HepG2 (cell line): ENCODE results near the gene STARD10. TPM values are rescaled to one million over a fixed set of nuclear protein-coding genes. Genes with fewer than 3 reads are reported as not detected.

Experiments
- ATF2 ChIP-seq: sonication (generic); formaldehyde crosslinking; IDR thresholded peaks from 2 replicates; pipeline ENCODE4 v1.4.0; 2020; ENCODE audit warnings: missing genetic modification reagents
- ATF7 ChIP-seq, 2 experiments: fragments of 450-650 bp in 1 of 2; sonication (generic) in 1 of 2; formaldehyde crosslinking in 1 of 2; IDR thresholded peaks; 2 replicates each; pipeline versions ENCODE4 v1.4.0 to v1.6.1; 2016 to 2020; ENCODE audit warnings: antibody characterized with exemption in 1 of 2, mild to moderate bottlenecking in 1 of 2, missing genetic modification reagents in 1 of 2
- CENPX ChIP-seq: sonication (generic); formaldehyde crosslinking; IDR thresholded peaks from 2 replicates; pipeline ENCODE4 v1.9.0; 2021; ENCODE audit warnings: mild to moderate bottlenecking, missing genetic modification reagents, moderate library complexity
- FOXM1 ChIP-seq: sonication (generic); formaldehyde crosslinking; IDR thresholded peaks from 2 replicates; pipeline ENCODE4 v1.5.0; 2020; ENCODE audit warnings: missing genetic modification reagents
- KDM2A ChIP-seq: sonication (generic); formaldehyde crosslinking; IDR thresholded peaks from 2 replicates; pipeline ENCODE4 v1.4.0; 2020; ENCODE audit warnings: low read depth, missing genetic modification reagents, borderline replicate concordance
- MATR3 ChIP-seq: sonication (generic); formaldehyde crosslinking; IDR thresholded peaks from 2 replicates; pipeline ENCODE4 v1.4.0; 2020; ENCODE audit warnings: missing genetic modification reagents
- MBD4 ChIP-seq: IDR thresholded peaks from 2 replicates; pipeline ENCODE4 v1.6.1; 2012; ENCODE audit warnings: low read length, inconsistent platforms, borderline replicate concordance
- RCOR2 ChIP-seq: IDR thresholded peaks from 2 replicates; pipeline ENCODE4 v1.6.1; 2016; ENCODE audit warnings: missing biosample characterization, missing genetic modification reagents
- SNRNP70 ChIP-seq: fragments of 200-400 bp; formaldehyde crosslinking; IDR thresholded peaks from 2 replicates; pipeline ENCODE4 v1.6.1; 2017; ENCODE audit warnings: mild to moderate bottlenecking, low read depth, low read length, moderate library complexity
- SPEN ChIP-seq: sonication (generic); formaldehyde crosslinking; IDR thresholded peaks from 2 replicates; pipeline ENCODE4 v1.5.1; 2020; ENCODE audit warnings: low read depth, mild to moderate bottlenecking, missing genetic modification reagents
- ZBTB7A ChIP-seq: sonication (generic); formaldehyde crosslinking; IDR thresholded peaks from 2 replicates; pipeline ENCODE4 v1.8.0; 2022; ENCODE audit warnings: mild to moderate bottlenecking, missing genetic modification reagents
- ZBTB7B ChIP-seq: sonication (generic); formaldehyde crosslinking; IDR thresholded peaks from 2 replicates; pipeline ENCODE4 v1.4.0; 2020; ENCODE audit warnings: missing genetic modification reagents
- ZFP37 ChIP-seq: sonication (generic); formaldehyde crosslinking; IDR thresholded peaks from 2 replicates; pipeline ENCODE4 v1.4.0; 2020; ENCODE audit warnings: missing genetic modification reagents, borderline replicate concordance
- ZFY ChIP-seq: sonication (generic); formaldehyde crosslinking; IDR thresholded peaks from 2 replicates; pipeline ENCODE4 v1.4.0; 2020; ENCODE audit warnings: missing genetic modification reagents
- ZNF205 ChIP-seq: IDR thresholded peaks from 2 replicates; pipeline ENCODE4 v1.6.1; 2018; ENCODE audit warnings: missing biosample characterization, missing genetic modification reagents
- ZNF225 ChIP-seq: sonication (generic); formaldehyde crosslinking; IDR thresholded peaks from 2 replicates; pipeline ENCODE4 v1.4.0; 2020; ENCODE audit warnings: mild to moderate bottlenecking, missing genetic modification reagents
- ZNF556 ChIP-seq: sonication (generic); formaldehyde crosslinking; IDR thresholded peaks from 2 replicates; pipeline ENCODE4 v1.4.0; 2020; ENCODE audit warnings: mild to moderate bottlenecking, missing genetic modification reagents, borderline replicate concordance
- ZNF567 ChIP-seq: sonication (generic); formaldehyde crosslinking; IDR thresholded peaks from 2 replicates; pipeline ENCODE4 v1.8.1; 2023; ENCODE audit warnings: mild to moderate bottlenecking, missing genetic modification reagents, borderline replicate concordance
- ZNF576 ChIP-seq: sonication (generic); formaldehyde crosslinking; IDR thresholded peaks from 2 replicates; pipeline ENCODE4 v1.4.0; 2020; ENCODE audit warnings: mild to moderate bottlenecking, missing genetic modification reagents
- ZNF7 ChIP-seq: IDR thresholded peaks from 2 replicates; pipeline ENCODE4 v1.6.1; 2016; ENCODE audit warnings: missing biosample characterization, missing genetic modification reagents
- ZNF710 ChIP-seq: sonication (generic); formaldehyde crosslinking; IDR thresholded peaks from 2 replicates; pipeline ENCODE4 v1.5.0; 2020; ENCODE audit warnings: mild to moderate bottlenecking, missing genetic modification reagents, borderline replicate concordance
- ZNF768 ChIP-seq: sonication (generic); formaldehyde crosslinking; IDR thresholded peaks from 2 replicates; pipeline ENCODE4 v1.4.0; 2020; ENCODE audit warnings: missing genetic modification reagents
- ZNF770 ChIP-seq: sonication (generic); formaldehyde crosslinking; IDR thresholded peaks from 2 replicates; pipeline ENCODE4 v1.5.0; 2020; ENCODE audit warnings: mild to moderate bottlenecking, missing genetic modification reagents
- ZSCAN22 ChIP-seq: sonication (generic); formaldehyde crosslinking; IDR thresholded peaks from 2 replicates; pipeline ENCODE4 v1.4.0; 2020; ENCODE audit warnings: mild to moderate bottlenecking, missing genetic modification reagents
- ZSCAN30 ChIP-seq: sonication (generic); formaldehyde crosslinking; IDR thresholded peaks from 2 replicates; pipeline ENCODE4 v1.5.0; 2020; ENCODE audit warnings: mild to moderate bottlenecking, missing genetic modification reagents
- polyA plus RNA-seq, 8 experiments: library from polyadenylated mRNA; depleted of rRNA in 3 of 8; stranded (reverse) in 7 of 8; unstranded in 1 of 8; fragments of >200 nt; fragmentation: Illumina TruSeq in 4 of 8; extraction: Trizol in 4 of 8; gene quantifications; 2 replicates each; pipeline versions ENCODE4 v1.2.1 to v1.2.3, GENCODE V29; 2011 to 2016; ENCODE audit warnings: low read depth in 4 of 8, missing spikeins in 1 of 8, mixed read lengths in 1 of 8; ENCODE audit not compliant: insufficient read depth in 1 of 8
- total RNA-seq, 5 experiments: library from RNA; depleted of rRNA; stranded (reverse); fragments of >200 nt; fragmentation: Illumina TruSeq; extraction: Trizol; gene quantifications; 2 replicates each; pipeline ENCODE4 v1.2.3, GENCODE V29; 2016; ENCODE audit warnings: low read depth in 1 of 5

STARD10 gene
- total and polyA plus RNA-seq, 2 of the 13 experiments (the other 11 are each of a cell fraction or from before 2014, with no cell fraction given) = 260 to 341 TPM

- TF ChIP-seq ZNF710 (peak; percentile 68; the same call in 1 of the 2 replicates), ATF7 (IDR thresholded peaks at IDR 0.05) (no peak), ATF7 (CRISPR knock-in tag; IDR thresholded peaks at IDR 0.05) (no peak), ZBTB7A (peak; percentile 40; the same call in 1 of the 2 replicates), ZFY (CRISPR knock-in tag) (no peak), SPEN (CRISPR knock-in tag) (no peak; the same call in 1 of the 2 replicates), ZNF225 (no peak), ZNF7 (CRISPR knock-in tag) (no peak), ZBTB7B (CRISPR knock-in tag) (peak; percentile 71), ZNF556 (no peak; the same call in 1 of the 2 replicates), ZNF205 (CRISPR knock-in tag) (no peak), ZNF768 (peak; percentile 99), KDM2A (CRISPR knock-in tag) (no peak), SNRNP70 (no peak), RCOR2 (CRISPR knock-in tag) (no peak), MBD4 (no peak), FOXM1 (CRISPR knock-in tag) (no peak), ZNF567 (CRISPR knock-in tag) (no peak), CENPX (CRISPR knock-in tag) (no peak), ZSCAN22 (CRISPR knock-in tag) (peak; percentile 99), ZFP37 (CRISPR knock-in tag) (no peak), ATF2 (0 out of 2 replicates have a peak, but pooled peaks have one; percentile 27), ZSCAN30 (no peak; the same call in 1 of the 2 replicates), ZNF576 (CRISPR knock-in tag) (no peak), ZNF770 (CRISPR knock-in tag) (no peak), MATR3 (CRISPR knock-in tag) (no peak)
Observed at GRCh38 chr11:72778535-72779494, 15.0 kb downstream of the STARD10 start (continued).
